Activated T-cell treated with anti-CD3 and anti-CD28 coated beads for 48 hours (primary cell): ENCODE results near the gene CLDN15.
"Not testable (repeated sequence)": the region's sequence is repeated elsewhere in the genome, so short reads cannot be mapped to it uniquely, and the experiment has no call there.

Experiments used
- DNase-seq: peaks from one replicate; pipeline ENCODE4 v3.0.0-alpha.2; 2020; ENCODE audit warnings: low read depth

The CLDN15 gene

GRCh38 chr7:101237206-101238067 lies at the start of gene CLDN15:
TSS of gene CLDN15 (minus strand) at chr7:101237802. CDS start at chr7:101237581, 221 bp downstream.
- DNase-seq, result no peak

GRCh38 chr7:101287032-101287431 lies 49.4 kb upstream of the CLDN15 start:
- DNase-seq, result no peak

DNA sequence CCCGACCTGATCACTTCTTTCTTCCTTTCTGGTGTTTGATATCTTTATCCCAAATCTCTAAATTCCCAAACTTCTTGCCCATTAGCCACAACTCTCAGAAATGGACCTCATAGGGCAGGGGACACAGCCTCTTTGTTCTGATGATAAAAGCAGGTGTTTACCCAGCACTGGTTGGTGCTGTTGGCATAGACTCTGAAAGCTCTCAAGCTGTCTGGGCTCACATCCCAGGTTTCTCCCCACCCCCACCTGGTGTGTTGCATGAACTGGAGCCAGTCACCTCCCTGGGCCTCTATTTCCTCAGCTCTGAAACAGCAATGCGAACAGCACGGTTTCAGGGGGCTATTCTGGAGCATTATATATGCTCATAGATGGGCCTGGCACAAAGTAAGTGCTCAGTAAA lies 48.3 kb upstream of the CLDN15 start:
- not testable (repeated sequence) for DNase-seq

- DNase-seq, result no peak
Measured at GRCh38 chr7:101285171-101285570, 47.6 kb upstream of the CLDN15 start.

DNA sequence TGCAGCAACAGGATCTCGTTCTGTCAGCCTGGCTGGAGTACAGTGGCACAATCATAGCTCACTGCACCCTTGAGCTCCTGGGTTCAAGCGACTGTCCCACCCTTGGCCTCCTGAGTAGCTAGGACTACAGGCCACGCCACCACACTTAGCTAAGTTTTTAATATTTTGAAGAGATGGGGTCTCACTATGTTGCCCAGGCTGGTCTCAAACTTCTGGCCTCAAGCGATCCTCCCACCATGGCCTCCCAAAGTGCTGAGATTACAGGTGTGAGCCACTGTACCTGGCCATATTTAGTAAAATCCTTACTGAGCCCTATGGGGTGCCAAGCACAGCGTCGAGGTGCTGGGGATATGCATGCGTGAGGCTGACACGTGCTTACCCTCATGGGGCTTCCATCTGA lies 43.3 kb upstream of the CLDN15 start:
- not testable (repeated sequence) for DNase-seq

- no peak for DNase-seq
Measured at GRCh38 chr7:101278461-101279292, 41.1 kb upstream of the CLDN15 start.

DNA sequence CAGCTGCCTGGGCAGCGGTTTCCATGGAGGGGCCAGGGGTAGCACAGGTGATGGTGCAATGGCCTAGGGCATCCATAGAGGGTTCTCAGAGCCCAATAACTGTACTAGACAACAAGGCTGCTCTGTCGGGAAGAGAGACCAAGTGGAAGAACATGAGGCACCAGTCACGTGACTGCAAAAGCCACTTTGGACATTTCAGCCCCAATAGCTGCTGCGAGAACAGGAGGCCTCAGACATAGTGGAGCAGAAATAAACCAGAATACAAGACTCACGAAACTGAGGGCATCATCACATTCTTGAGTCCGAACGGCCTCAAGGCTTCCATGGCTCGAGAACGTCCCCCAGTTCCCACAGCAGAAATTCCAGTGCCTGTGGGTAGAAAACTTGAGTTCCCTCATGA lies 39.6 kb upstream of the CLDN15 start:
- DNase-seq, result no peak

DNA sequence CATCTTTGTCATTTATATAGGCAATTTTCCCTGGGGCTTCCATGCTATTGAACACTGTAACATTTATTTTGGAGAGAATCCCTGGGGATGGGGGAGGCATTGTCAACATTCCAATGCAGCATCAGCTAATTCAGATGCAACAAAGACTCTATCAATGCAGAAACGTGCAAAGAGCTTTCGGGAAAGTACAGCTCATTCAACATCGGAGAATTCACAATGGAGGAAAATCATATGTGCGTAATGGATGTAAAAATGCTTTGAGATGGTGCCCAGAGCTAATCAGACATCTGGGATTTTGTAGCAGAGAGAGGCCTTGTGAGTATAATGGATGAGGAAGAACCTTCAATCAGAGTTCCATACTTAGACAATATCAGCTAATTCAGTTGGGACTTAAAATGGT lies 35.6 kb upstream of the CLDN15 start:
- no peak for DNase-seq

GRCh38 chr7:101271021-101271420 lies 33.4 kb upstream of the CLDN15 start:
- DNase-seq, result no peak

- no peak for DNase-seq
Measured at GRCh38 chr7:101269664-101270063, 32.1 kb upstream of the CLDN15 start.

DNA sequence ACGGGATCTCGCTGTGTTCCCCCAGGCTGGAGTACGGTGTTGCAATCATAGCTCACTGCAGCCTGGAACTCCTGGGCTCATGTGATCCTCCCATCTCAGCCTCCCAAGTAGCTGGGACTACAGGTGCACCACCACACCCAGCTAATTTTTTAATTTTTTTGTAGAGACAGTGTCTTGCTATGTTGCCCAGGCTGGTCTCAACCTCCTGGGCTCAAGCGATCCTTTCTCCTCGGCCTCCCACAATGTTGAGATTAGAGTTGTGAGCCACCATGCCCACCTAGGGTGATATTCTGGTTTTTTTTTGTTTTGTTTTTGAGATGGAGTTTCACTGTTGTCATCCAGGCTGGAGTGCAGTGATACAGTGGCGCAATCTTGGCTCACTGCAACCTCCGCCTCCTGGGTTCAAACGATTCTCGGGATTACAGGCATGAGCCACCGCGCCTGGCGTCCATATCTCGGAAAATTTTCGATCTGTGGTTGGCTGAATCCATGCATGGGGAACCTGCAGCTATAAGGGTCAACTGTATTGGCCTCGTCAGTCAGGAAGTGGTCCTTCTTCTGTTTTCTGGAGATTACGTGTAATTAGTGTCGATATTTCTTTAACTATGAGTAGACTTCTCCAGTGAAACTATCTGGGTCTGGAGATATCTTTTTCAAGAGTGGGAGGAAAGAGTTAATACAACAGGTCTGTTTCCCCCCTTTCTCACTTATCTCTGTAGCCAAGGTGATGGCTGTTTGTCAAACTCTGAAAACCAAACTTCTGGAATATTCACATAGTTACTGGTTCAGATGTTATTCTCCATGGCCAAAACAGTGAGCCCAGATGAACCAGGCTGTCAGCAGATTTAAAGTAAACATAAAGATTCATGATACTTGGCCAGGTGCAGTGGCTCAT lies 28.3 kb upstream of the CLDN15 start:
- DNase-seq, result no peak

- not testable (repeated sequence) for DNase-seq
Measured at GRCh38 chr7:101264102-101264706, 26.6 kb upstream of the CLDN15 start.

- DNase-seq, result no peak
Measured at GRCh38 chr7:101258243-101258731, 20.7 kb upstream of the CLDN15 start.

GRCh38 chr7:101255796-101256195 lies 18.2 kb upstream of the CLDN15 start:
- no peak for DNase-seq

DNA sequence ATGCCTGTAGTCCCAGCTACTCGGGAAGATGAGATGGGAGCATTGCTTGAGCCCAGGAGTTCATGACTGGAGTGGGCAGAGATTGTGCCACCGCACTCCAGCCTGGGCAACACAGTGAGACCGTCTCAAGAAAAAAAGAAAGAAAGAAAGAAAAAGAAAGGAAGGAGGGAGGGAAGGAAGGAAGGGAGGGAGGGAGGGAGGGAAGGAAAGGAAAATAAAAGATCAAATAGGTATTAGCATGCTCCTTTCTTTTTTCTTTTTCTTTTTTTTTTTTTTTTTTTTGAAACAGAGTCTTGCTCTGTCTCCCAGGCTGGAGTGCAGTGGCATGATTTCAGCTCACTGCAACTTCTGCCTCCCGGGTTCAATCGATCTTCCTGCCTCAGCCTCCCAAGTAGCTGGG lies 15.6 kb upstream of the CLDN15 start:
- DNase-seq, result not testable (repeated sequence)

DNA sequence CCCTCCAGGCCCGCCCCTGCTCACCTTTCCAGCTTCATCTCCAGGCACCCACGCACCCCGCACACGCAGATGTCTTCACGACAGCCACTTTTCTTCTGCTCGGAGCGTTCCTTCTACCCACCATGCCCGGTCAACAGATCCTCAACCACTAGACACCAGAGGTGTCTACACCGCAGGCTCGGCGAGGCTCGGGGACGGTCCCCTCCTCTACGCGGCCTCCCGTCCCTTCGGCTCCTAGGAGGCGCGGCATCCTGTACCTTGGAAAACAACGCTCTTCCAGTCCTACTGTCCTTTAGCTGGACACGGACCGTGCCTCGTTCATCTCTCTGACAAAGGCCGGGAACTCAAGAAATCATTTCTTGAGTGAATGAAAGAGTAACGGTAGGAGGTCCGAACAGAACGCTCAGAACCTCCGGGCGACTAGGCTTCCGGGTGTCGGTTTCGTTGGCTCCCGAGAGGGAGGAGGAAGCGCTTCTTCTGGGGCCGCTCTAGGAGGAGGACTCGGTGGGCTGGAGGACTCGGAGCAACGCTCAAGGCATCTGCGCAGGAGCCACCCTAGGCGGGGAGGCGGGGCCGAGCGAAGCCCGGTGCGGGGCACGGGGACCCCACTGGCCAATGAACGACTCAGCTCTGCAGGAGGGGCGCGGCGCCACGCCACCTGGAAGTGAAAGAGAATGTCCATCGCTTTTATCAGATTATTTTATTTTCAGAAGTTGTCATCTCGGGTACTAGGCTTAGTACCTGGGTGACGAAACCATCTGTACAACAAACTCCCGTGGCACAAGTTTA lies 14.5 kb upstream of the CLDN15 start:
- peak; percentile 98 for DNase-seq

- no peak for DNase-seq
Measured at GRCh38 chr7:101250324-101250723, 12.7 kb upstream of the CLDN15 start.

- DNase-seq, result no peak
Measured at GRCh38 chr7:101248276-101248675, 10.7 kb upstream of the CLDN15 start.

DNA sequence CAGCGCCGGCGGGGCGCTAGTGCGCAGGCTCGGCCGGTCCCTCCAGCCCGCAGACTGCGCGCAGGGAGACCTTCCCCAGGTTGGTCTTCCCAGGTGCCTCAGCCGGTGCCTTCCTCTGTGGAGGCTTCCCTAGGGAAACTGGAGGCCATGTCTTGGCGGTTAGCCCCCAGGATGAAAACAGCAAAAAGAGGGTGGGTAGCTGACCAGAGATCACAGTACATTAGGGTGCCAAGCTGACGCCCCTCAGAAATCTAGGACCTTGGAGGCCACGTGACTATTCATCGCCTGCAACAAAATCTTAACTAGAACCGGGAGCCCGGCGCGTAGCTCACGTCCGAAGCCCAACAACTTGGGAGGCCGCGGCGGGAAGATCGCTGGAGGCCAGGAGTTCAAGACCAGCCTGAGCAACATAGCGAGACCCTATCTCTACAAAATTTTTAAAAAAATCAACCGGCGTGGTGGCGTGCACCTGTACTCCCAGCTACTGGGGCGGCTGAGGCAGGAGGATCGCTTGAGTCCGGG lies 7.6 kb upstream of the CLDN15 start:
- DNase-seq, result no peak
